Progenitor cell of endocrine pancreas (in vitro differentiated cells): Measurements from ENCODE around the gene TEX19. TPM values are rescaled to one million over a fixed set of nuclear protein-coding genes. Genes with fewer than 3 reads are reported as not detected.

Source experiments
- DNase-seq: peaks from one replicate; pipeline ENCODE4 v3.0.0; 2021; ENCODE audit warnings: low spot score; ENCODE audit not compliant: unreplicated experiment
- H3K27ac Mint-ChIP-seq: 2 replicates; pipeline ENCODE4 v1.8.0; 2021; ENCODE audit warnings: mild to moderate bottlenecking, moderate library complexity, mixed read lengths
- H3K27me3 Mint-ChIP-seq: 2 replicates; pipeline ENCODE4 v1.8.0; 2021; ENCODE audit warnings: mixed read lengths
- H3K36me3 Mint-ChIP-seq: 2 replicates; pipeline ENCODE4 v1.8.0; 2022; ENCODE audit warnings: mixed read lengths; ENCODE audit not compliant: insufficient read depth
- H3K4me1 Mint-ChIP-seq: 2 replicates; pipeline ENCODE4 v1.8.0; 2021; ENCODE audit warnings: low read depth, mixed read lengths
- H3K4me3 Mint-ChIP-seq: 2 replicates; pipeline ENCODE4 v1.8.0; 2021; ENCODE audit warnings: low read depth, mild to moderate bottlenecking, moderate library complexity, mixed read lengths
- H3K9me3 Mint-ChIP-seq: 2 replicates; pipeline ENCODE4 v1.8.0; 2021; ENCODE audit warnings: low read depth, mixed read lengths
- CTCF ChIP-seq: fragments of 200-600 bp; sonication (generic); IDR thresholded peaks from one replicate; pipeline ENCODE4 v1.5.0; 2021; ENCODE audit warnings: antibody characterized with exemption, mild to moderate bottlenecking; ENCODE audit not compliant: unreplicated experiment
- total RNA-seq: library from RNA; stranded (reverse); gene quantifications from 2 replicates; pipeline ENCODE4 v1.2.1, GENCODE V29; 2021

TEX19 gene
- total RNA-seq, 1 donor from 2014 or later, result not detected

GRCh38 chr17:82403662-82404660, 44.9 kb downstream of the TEX19 start:
- H3K27ac Mint-ChIP-seq, result no peak overlapping the region
- H3K9me3 Mint-ChIP-seq, result no peaks in the 10 kb centered on the region
- TF ChIP-seq CTCF, result no peak
- peaks cover 18% of the 10 kb centered on the region for H3K36me3 Mint-ChIP-seq
- no peaks in the 10 kb centered on the region for H3K27me3 Mint-ChIP-seq
- no peaks in the 10 kb centered on the region for H3K4me1 Mint-ChIP-seq
- no peak for DNase-seq
- H3K4me3 Mint-ChIP-seq, result no peak overlapping the region

- H3K9me3 Mint-ChIP-seq, result no peaks in the 10 kb centered on the region
- no peak for DNase-seq
- H3K4me1 Mint-ChIP-seq, result no peaks in the 10 kb centered on the region
- peaks cover 20% of the 10 kb centered on the region for H3K36me3 Mint-ChIP-seq
- TF ChIP-seq CTCF, result no peak
- H3K4me3 Mint-ChIP-seq, result no peak overlapping the region
- no peaks in the 10 kb centered on the region for H3K27me3 Mint-ChIP-seq
- no peak overlapping the region for H3K27ac Mint-ChIP-seq
Observed at GRCh38 chr17:82405051-82405450, 46.0 kb downstream of the TEX19 start.

- Mint-ChIP-seq H3K27ac (no peak overlapping the region), H3K4me1 (no peaks in the 10 kb centered on the region), H3K9me3 (no peaks in the 10 kb centered on the region), H3K4me3 (no peak overlapping the region), H3K36me3 (peaks cover 16% of the 10 kb centered on the region), H3K27me3 (no peaks in the 10 kb centered on the region)
- no peak for TF ChIP-seq CTCF
- no peak for DNase-seq
Observed at GRCh38 chr17:82406131-82406671, 47.2 kb downstream of the TEX19 start.

- Mint-ChIP-seq H3K27me3 (no peaks in the 10 kb centered on the region), H3K9me3 (no peaks in the 10 kb centered on the region)
- DNase-seq, result no peak
Observed at GRCh38 chr17:82407255-82407654, 48.2 kb downstream of the TEX19 start.

More at GRCh38 chr17:82407255-82407654, 48.2 kb downstream of the TEX19 start:
- Mint-ChIP-seq H3K4me1 (no peaks in the 10 kb centered on the region), H3K4me3 (no peak overlapping the region), H3K36me3 (peaks cover 14% of the 10 kb centered on the region), H3K27ac (no peak overlapping the region)
- no peak for TF ChIP-seq CTCF
